ENCODE data around the gene GPATCH1.
"Not testable (repeated sequence)": the region's sequence is repeated elsewhere in the genome, so short reads cannot be mapped to it uniquely, and the experiment has no call there.

Gene GPATCH1

DNA sequence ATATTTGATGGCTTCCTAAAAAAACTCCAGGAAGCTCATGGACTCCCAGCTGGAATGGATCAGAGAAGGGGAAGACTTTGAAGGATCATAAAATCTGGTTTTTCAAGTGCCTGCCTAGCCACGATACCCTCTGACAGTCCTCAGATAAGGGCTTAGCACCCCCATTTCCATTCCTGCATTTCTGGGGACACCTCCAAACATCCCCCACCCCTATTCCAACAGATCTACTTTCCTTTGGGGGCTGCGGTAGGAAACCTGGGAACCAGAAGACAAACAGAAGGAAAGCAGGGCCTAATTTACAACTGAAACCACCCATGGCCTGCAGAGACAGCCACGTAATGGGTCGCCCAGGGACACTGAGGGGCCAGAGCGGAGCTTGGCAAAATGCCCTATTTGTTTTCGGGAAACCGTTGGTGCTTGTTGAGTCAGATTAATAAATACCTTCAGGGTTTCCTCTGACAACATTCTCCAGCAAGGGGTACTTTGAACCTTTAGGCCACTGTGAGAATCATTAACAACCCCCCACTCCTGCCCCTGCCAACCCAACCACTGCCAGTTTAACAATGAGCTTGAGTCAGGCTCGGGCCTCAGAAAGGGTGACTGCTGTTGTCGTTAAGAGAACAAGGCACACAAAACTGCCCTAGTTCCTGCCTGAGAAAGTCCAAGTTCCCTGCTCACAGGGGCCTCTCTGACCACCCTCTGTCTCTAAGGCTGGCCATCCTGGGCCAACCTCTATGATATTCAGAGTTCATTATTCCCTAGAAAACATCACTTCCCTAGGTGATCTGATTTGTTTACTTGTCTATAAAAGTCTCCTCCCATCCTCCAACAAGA, 39.8 kb upstream of the GPATCH1 start:
- Histone ChIP-seq H3K36me3 (ENCODE audit: control insufficient read depth, low read length) (no peaks in the 10 kb centered on the region; the same call in 1 of the 2 replicates), H3K9me3 (ENCODE audit: control insufficient read depth, insufficient read depth, low read length) (no peaks in the 10 kb centered on the region), H3F3A (ENCODE audit: control insufficient read depth, insufficient read depth) (no peaks in the 10 kb centered on the region), H3K27ac (ENCODE audit: low read depth, low read length) (no peak overlapping the region), H3K79me2 (ENCODE audit: control insufficient read depth, low read length) (peaks cover 3% of the 10 kb centered on the region; the same call in 1 of the 2 replicates), H3K9me2 (replicated peaks; ENCODE audit: control insufficient read depth, low read length) (no peaks in the 10 kb centered on the region), H3K4me1 (ENCODE audit: control insufficient read depth, low read length) (peaks cover 5% of the 10 kb centered on the region), H4K20me1 (ENCODE audit: control insufficient read depth, insufficient read depth, low read depth, low read length) (no peaks in the 10 kb centered on the region), H3K27me3 (ENCODE audit: control insufficient read depth, low read length) (no peaks in the 10 kb centered on the region), H3K4me2 (ENCODE audit: low read length) (no peak overlapping the region), H3K4me3 (ENCODE audit: low read length) (no peak overlapping the region)
- no peak for TF ChIP-seq EZH2phosphoT487 (IDR thresholded peaks at IDR 0.05; ENCODE audit: borderline replicate concordance, low read length)
- TF ChIP-seq, protein P1, sequence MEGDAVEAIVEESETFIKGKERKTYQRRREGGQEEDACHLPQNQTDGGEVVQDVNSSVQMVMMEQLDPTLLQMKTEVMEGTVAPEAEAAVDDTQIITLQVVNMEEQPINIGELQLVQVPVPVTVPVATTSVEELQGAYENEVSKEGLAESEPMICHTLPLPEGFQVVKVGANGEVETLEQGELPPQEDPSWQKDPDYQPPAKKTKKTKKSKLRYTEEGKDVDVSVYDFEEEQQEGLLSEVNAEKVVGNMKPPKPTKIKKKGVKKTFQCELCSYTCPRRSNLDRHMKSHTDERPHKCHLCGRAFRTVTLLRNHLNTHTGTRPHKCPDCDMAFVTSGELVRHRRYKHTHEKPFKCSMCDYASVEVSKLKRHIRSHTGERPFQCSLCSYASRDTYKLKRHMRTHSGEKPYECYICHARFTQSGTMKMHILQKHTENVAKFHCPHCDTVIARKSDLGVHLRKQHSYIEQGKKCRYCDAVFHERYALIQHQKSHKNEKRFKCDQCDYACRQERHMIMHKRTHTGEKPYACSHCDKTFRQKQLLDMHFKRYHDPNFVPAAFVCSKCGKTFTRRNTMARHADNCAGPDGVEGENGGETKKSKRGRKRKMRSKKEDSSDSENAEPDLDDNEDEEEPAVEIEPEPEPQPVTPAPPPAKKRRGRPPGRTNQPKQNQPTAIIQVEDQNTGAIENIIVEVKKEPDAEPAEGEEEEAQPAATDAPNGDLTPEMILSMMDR (IDR thresholded peaks at IDR 0.05; ENCODE audit: low read depth, low read length, poor library complexity, severe bottlenecking) = no peak

DNA sequence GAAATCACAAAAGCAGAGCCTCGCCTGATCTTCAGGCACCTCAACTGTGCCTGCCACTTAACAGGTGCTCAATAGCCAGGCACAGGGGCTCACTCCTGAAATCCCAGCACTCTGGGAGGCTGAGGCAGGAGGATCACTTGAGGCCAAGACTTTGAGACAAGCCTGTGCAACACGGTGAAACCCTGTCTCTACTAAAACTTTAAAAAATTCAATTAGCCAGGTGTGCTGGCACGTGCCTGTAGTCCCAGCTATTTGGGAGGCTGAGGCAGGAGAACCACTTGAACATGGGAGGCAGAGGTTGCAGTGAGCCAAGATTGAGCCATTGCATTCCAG, 39.2 kb upstream of the GPATCH1 start:
- not testable (repeated sequence) for H3K4me2 ChIP-seq (ENCODE audit: low read length); H3K36me3 ChIP-seq (ENCODE audit: control insufficient read depth, low read length); H3K9me2 ChIP-seq (replicated peaks; ENCODE audit: control insufficient read depth, low read length); H3K27ac ChIP-seq (ENCODE audit: low read depth, low read length); H3F3A ChIP-seq (ENCODE audit: control insufficient read depth, insufficient read depth); H3K4me3 ChIP-seq (ENCODE audit: low read length); H4K20me1 ChIP-seq (ENCODE audit: control insufficient read depth, insufficient read depth, low read depth, low read length); H3K9me3 ChIP-seq (ENCODE audit: control insufficient read depth, insufficient read depth, low read length); H3K27me3 ChIP-seq (ENCODE audit: control insufficient read depth, low read length); H3K4me1 ChIP-seq (ENCODE audit: control insufficient read depth, low read length); H3K79me2 ChIP-seq (ENCODE audit: control insufficient read depth, low read length)

DNA sequence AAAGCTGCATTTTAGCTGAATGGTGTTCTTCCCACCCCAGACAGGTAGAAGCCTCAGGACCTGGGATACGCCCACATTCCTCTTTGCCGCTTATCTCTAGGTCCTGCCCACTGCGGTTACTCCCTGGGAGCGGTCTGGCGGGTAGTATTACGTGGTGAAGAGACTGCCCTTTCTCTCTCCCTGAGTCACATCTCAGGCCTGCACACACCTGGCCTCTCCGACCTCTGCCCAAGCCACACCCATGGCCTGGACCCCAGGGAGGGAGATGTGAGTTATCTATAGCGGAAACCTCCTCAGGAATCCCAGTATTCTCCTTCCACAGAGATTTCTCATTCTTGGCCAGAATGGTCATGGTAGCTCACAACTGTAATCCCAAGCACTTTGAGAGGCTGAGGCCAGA, 33.6 kb upstream of the GPATCH1 start:
- H3K4me3 ChIP-seq (ENCODE audit: low read length) = no peak overlapping the region
- TF ChIP-seq, protein P1 (IDR thresholded peaks at IDR 0.05; ENCODE audit: low read depth, low read length, poor library complexity, severe bottlenecking) = no peak
- no peak for TF ChIP-seq EZH2phosphoT487 (IDR thresholded peaks at IDR 0.05; ENCODE audit: borderline replicate concordance, low read length)
- no peaks in the 10 kb centered on the region for H3K9me2 ChIP-seq (replicated peaks; ENCODE audit: control insufficient read depth, low read length)
- no peaks in the 10 kb centered on the region for H4K20me1 ChIP-seq (ENCODE audit: control insufficient read depth, insufficient read depth, low read depth, low read length)
- no peaks in the 10 kb centered on the region for H3K4me1 ChIP-seq (ENCODE audit: control insufficient read depth, low read length)
- no peak overlapping the region for H3K27ac ChIP-seq (ENCODE audit: low read depth, low read length)
- no peaks in the 10 kb centered on the region for H3K27me3 ChIP-seq (ENCODE audit: control insufficient read depth, low read length)
- H3K36me3 ChIP-seq (ENCODE audit: control insufficient read depth, low read length) = no peaks in the 10 kb centered on the region
- no peaks in the 10 kb centered on the region for H3F3A ChIP-seq (ENCODE audit: control insufficient read depth, insufficient read depth)
- no peaks in the 10 kb centered on the region for H3K9me3 ChIP-seq (ENCODE audit: control insufficient read depth, insufficient read depth, low read length)
- H3K4me2 ChIP-seq (ENCODE audit: low read length) = no peak overlapping the region
- H3K79me2 ChIP-seq (ENCODE audit: control insufficient read depth, low read length) = no peaks in the 10 kb centered on the region

DNA sequence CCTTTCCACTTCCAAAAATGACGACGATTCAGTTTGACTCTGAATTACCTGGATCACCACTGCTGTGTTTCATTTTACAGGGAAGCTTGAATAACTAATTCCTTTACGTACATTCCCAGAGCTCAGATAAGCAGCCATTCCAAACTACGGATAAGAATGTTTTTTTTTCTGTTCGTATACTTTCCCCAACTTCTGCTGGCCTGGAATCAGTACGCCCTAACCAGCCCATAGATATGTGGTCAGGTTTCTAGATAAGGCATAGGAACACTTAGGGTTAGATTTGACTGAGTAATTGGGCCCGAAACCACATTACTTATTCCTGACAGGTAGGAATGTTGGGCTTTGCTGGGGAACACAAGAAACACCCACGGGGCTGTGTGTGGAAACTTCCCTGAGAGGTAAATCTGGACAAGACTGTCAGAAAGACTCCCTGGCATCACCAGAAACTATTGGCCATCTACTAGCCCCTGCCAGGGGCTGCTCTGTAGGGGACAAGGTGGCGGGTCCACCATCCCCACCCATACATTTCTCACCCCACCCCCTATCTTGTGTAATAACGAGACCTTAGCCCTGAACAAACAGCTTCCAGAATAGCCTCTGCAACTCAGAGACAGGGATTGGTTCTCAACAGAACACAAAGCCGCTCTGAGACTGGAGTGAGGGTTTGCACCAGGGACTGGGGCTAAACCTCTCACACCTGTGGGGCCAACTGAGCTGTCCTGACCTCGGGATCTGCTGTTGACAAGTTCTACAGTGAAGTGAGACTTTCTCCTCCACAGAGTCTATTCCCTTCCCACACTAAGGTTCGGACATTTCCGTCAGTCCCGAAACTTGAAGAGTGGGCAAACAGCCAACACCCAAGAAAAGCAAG, 31.9 kb upstream of the GPATCH1 start:
- Histone ChIP-seq H3K4me2 (ENCODE audit: low read length) (no peak overlapping the region), H3K27ac (ENCODE audit: low read depth, low read length) (no peak overlapping the region), H3K4me1 (ENCODE audit: control insufficient read depth, low read length) (no peaks in the 10 kb centered on the region)

More for the DNA sequence above, 31.9 kb upstream of the GPATCH1 start:
- H3K79me2 ChIP-seq (ENCODE audit: control insufficient read depth, low read length) = no peaks in the 10 kb centered on the region
- no peak for TF ChIP-seq EZH2phosphoT487 (IDR thresholded peaks at IDR 0.05; ENCODE audit: borderline replicate concordance, low read length)
- TF ChIP-seq, protein P1 (IDR thresholded peaks at IDR 0.05; ENCODE audit: low read depth, low read length, poor library complexity, severe bottlenecking) = no peak
- H4K20me1 ChIP-seq (ENCODE audit: control insufficient read depth, insufficient read depth, low read depth, low read length) = no peaks in the 10 kb centered on the region
- H3K36me3 ChIP-seq (ENCODE audit: control insufficient read depth, low read length) = no peaks in the 10 kb centered on the region
- H3K9me2 ChIP-seq (replicated peaks; ENCODE audit: control insufficient read depth, low read length) = no peaks in the 10 kb centered on the region
- H3K27me3 ChIP-seq (ENCODE audit: control insufficient read depth, low read length) = no peaks in the 10 kb centered on the region
- H3K4me3 ChIP-seq (ENCODE audit: low read length) = no peak overlapping the region
- H3K9me3 ChIP-seq (ENCODE audit: control insufficient read depth, insufficient read depth, low read length) = no peaks in the 10 kb centered on the region
- no peaks in the 10 kb centered on the region for H3F3A ChIP-seq (ENCODE audit: control insufficient read depth, insufficient read depth)
